ENCODE measurements around the gene NOPCHAP1.

NOPCHAP1 gene

DNA sequence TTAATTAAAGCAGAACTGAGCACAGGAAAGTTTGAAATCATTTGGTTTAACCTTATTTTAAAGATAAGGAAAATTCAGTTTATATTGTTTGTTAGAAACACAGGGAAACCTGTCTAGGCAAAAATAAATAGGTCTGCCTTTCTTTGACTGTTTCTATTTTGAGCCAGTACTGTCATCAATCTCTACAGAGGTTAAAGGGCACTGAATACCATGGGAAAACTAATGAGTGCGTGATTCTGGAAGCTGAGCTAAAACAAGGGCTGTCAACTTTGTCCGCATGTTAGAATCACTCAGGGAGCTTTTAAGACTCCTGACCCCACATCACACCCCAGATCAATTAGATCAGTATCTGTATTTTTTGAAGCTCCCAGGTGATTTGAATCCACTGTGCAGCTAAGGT, 38.8 kb downstream of the NOPCHAP1 start:
- no peak for DNase-seq (ENCODE audit: low read depth, low spot score)
- Histone ChIP-seq H3K36me3 (ENCODE audit: insufficient read depth, insufficient read length, low read length) (peaks cover 9% of the 10 kb centered on the region), H3K4me3 (ENCODE audit: insufficient read length, low read depth) (no peak overlapping the region), H3K9ac (ENCODE audit: insufficient read length, low read depth) (no peak overlapping the region), H3K4me1 (ENCODE audit: insufficient read depth, insufficient read length) (no peaks in the 10 kb centered on the region), H3K9me3 (ENCODE audit: insufficient read depth, low read length) (no peaks in the 10 kb centered on the region), H3K27me3 (ENCODE audit: insufficient read depth, insufficient read length) (no peaks in the 10 kb centered on the region)
- TF ChIP-seq ZNF274 (IDR thresholded peaks at IDR 0.05; ENCODE audit: low read depth, low read length) (no peak), SUZ12 (IDR thresholded peaks at IDR 0.05; ENCODE audit: extremely low read depth, insufficient read depth, insufficient read length) (no peak), YY1 (IDR thresholded peaks at IDR 0.05; ENCODE audit: insufficient read depth, insufficient read length) (no peak)

DNA sequence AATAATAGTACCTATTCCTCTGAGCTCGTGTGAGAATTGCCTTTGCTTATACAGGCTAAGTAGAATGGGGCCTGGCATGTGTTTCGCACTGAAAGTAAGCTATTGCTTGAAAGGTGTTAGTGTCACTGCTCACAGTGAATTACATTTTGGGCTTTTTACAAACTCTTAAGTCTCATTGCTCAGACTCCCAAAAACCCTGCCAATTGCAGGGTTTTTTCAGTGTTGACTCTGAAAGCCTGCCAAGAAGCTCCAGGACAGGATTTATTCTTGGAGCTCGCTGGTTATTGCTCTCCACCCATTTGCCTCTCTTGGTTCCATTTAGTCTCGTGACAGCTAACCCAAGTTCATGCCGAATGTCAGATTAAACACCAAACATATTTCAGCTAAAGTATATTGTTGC, 39.8 kb downstream of the NOPCHAP1 start:
- Histone ChIP-seq H3K9ac (ENCODE audit: insufficient read length, low read depth) (no peak overlapping the region), H3K27me3 (ENCODE audit: insufficient read depth, insufficient read length) (no peaks in the 10 kb centered on the region), H3K9me3 (ENCODE audit: insufficient read depth, low read length) (no peaks in the 10 kb centered on the region), H3K4me1 (ENCODE audit: insufficient read depth, insufficient read length) (no peaks in the 10 kb centered on the region), H3K4me3 (ENCODE audit: insufficient read length, low read depth) (no peak overlapping the region), H3K36me3 (ENCODE audit: insufficient read depth, insufficient read length, low read length) (peaks cover 5% of the 10 kb centered on the region)
- TF ChIP-seq YY1 (IDR thresholded peaks at IDR 0.05; ENCODE audit: insufficient read depth, insufficient read length) = no peak
- TF ChIP-seq SUZ12 (IDR thresholded peaks at IDR 0.05; ENCODE audit: extremely low read depth, insufficient read depth, insufficient read length) = no peak
- no peak for TF ChIP-seq ZNF274 (IDR thresholded peaks at IDR 0.05; ENCODE audit: low read depth, low read length)
- no peak for DNase-seq (ENCODE audit: low read depth, low spot score)

DNA sequence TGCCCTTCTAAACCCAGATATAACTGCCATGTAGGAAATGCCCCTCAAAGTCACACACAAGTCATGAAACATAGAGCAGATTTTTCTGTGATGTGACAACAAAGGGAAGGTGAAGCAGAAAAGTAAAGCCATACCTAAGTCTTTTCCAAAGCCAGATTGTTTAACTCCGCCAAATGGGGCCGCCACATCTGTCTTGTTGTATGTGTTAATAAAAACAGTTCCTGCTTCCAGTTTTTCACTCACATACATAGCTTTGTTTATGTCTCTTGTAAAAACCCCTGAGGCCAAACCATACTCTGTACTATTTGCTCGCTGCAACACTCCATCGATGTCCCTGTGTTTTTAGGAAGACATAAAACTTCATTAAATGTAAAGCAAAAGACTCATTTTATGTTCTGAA, 40.3 kb downstream of the NOPCHAP1 start:
- Histone ChIP-seq H3K4me3 (ENCODE audit: insufficient read length, low read depth) (no peak overlapping the region), H3K4me1 (ENCODE audit: insufficient read depth, insufficient read length) (no peaks in the 10 kb centered on the region), H3K36me3 (ENCODE audit: insufficient read depth, insufficient read length, low read length) (peaks cover 5% of the 10 kb centered on the region), H3K9me3 (ENCODE audit: insufficient read depth, low read length) (no peaks in the 10 kb centered on the region), H3K27me3 (ENCODE audit: insufficient read depth, insufficient read length) (no peaks in the 10 kb centered on the region), H3K9ac (ENCODE audit: insufficient read length, low read depth) (no peak overlapping the region)
- no peak for TF ChIP-seq SUZ12 (IDR thresholded peaks at IDR 0.05; ENCODE audit: extremely low read depth, insufficient read depth, insufficient read length)
- TF ChIP-seq ZNF274 (IDR thresholded peaks at IDR 0.05; ENCODE audit: low read depth, low read length) = no peak
- TF ChIP-seq YY1 (IDR thresholded peaks at IDR 0.05; ENCODE audit: insufficient read depth, insufficient read length) = no peak
- DNase-seq (ENCODE audit: low read depth, low spot score) = no peak

DNA sequence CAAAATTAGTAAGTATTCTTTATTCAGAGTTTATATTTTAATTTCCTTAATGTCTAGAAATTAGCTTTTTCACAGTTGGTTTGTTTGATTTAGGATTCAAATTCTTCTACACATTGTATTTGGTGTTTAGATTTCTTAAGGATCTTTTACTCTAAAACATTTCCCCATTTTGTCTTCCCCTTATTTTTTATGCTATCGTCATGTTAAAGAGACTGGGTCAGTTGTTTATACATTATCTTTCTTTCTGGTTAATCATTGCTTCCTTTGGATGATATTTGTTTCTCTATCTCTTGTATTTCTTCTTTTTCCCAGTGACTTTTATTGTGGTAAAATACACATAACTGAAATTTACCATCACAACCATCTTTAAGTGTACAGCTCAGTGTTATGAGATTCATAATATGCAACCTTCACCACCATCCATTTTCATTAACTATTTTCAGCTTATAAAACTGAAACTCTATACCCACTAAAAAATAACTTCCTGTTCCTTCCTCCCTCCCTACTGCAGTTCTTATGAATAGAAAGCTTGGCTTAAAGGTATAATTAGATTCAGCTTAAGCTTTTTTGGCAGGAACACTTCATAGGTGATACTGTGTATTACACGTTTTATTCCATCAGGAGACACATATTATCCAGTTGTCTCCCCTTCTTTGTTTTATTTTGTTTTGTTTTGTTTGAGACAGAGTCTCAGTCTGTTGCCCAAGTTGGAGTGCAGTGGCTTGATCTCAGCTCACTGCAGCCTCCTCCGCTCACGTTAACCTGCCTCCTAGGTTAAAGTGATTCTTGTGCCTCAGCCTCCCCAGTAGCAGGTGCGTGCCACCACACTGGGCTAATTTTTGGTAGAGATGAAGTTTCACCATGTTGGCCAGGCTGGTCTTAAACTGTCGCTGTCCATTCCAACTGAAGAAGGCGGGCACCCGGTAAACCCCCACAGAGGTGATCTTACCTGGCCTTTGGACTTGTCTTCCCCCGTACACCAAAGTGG, 45.0 kb downstream of the NOPCHAP1 start:
- no peak for DNase-seq (ENCODE audit: low read depth, low spot score)
- H3K4me1 ChIP-seq (ENCODE audit: insufficient read depth, insufficient read length) = no peaks in the 10 kb centered on the region
- H3K9ac ChIP-seq (ENCODE audit: insufficient read length, low read depth) = no peak overlapping the region
- no peaks in the 10 kb centered on the region for H3K9me3 ChIP-seq (ENCODE audit: insufficient read depth, low read length)
- TF ChIP-seq YY1 (IDR thresholded peaks at IDR 0.05; ENCODE audit: insufficient read depth, insufficient read length) (no peak), ZNF274 (IDR thresholded peaks at IDR 0.05; ENCODE audit: low read depth, low read length) (no peak), SUZ12 (IDR thresholded peaks at IDR 0.05; ENCODE audit: extremely low read depth, insufficient read depth, insufficient read length) (no peak)
- no peak overlapping the region for H3K4me3 ChIP-seq (ENCODE audit: insufficient read length, low read depth)
- no peaks in the 10 kb centered on the region for H3K27me3 ChIP-seq (ENCODE audit: insufficient read depth, insufficient read length)
- H3K36me3 ChIP-seq (ENCODE audit: insufficient read depth, insufficient read length, low read length) = peaks cover 3% of the 10 kb centered on the region

DNA sequence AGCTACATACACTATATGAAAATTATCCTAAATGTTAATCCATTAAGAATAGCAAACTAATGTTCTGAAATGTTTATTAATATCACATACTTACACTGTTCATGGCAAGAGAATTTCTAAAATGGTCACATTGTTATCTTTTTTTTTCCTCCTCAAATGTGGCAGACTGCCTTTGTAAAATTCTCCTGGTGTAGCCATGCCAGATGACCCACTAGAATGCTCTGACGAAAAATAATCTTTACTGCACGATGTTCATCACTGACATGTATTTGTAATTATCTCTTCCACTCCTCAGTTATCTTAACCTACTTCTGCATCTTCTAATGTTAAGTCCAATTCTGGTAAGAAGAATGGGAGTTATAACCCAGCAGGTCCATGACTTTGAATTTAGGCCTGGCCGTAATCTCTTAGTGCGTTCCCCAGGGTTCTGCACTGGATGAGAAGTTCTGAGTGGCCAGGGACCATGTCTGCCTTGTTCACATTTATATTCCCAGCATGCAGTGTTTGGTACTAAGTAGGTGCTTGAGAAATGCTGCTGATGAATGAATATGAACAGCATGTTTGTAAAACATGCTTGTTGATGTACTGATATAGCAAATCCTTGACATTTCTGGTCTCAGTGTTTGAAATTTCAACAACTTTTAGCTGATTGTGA, 46.7 kb downstream of the NOPCHAP1 start:
- Histone ChIP-seq H3K9me3 (ENCODE audit: insufficient read depth, low read length) (no peaks in the 10 kb centered on the region), H3K36me3 (ENCODE audit: insufficient read depth, insufficient read length, low read length) (peaks cover 3% of the 10 kb centered on the region), H3K4me3 (ENCODE audit: insufficient read length, low read depth) (no peak overlapping the region), H3K4me1 (ENCODE audit: insufficient read depth, insufficient read length) (no peaks in the 10 kb centered on the region), H3K9ac (ENCODE audit: insufficient read length, low read depth) (no peak overlapping the region), H3K27me3 (ENCODE audit: insufficient read depth, insufficient read length) (no peaks in the 10 kb centered on the region)
- TF ChIP-seq ZNF274 (IDR thresholded peaks at IDR 0.05; ENCODE audit: low read depth, low read length) = no peak
- no peak for TF ChIP-seq SUZ12 (IDR thresholded peaks at IDR 0.05; ENCODE audit: extremely low read depth, insufficient read depth, insufficient read length)
- no peak for TF ChIP-seq YY1 (IDR thresholded peaks at IDR 0.05; ENCODE audit: insufficient read depth, insufficient read length)
- no peak for DNase-seq (ENCODE audit: low read depth, low spot score)

DNA sequence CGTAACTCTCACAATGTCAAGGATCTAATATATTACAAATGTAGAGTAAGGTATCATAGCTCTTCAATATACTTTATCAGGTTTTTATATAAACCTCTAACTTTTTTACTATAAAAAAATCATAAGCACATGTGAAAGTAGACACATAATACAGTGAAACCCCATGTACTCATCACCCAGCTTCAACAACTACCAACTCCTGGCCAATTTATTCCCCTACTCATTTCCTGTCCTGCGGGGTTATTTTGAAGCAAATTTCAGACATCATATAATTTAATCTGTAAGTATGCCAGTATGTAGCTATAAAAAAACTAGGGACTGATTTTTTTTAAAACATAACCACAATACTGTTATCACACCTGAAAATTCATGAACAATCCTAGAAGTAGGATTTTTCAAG, 47.7 kb downstream of the NOPCHAP1 start:
- H3K9me3 ChIP-seq (ENCODE audit: insufficient read depth, low read length) = no peaks in the 10 kb centered on the region
- no peak for TF ChIP-seq ZNF274 (IDR thresholded peaks at IDR 0.05; ENCODE audit: low read depth, low read length)
- no peak for TF ChIP-seq YY1 (IDR thresholded peaks at IDR 0.05; ENCODE audit: insufficient read depth, insufficient read length)
- no peak for TF ChIP-seq SUZ12 (IDR thresholded peaks at IDR 0.05; ENCODE audit: extremely low read depth, insufficient read depth, insufficient read length)
- no peak overlapping the region for H3K9ac ChIP-seq (ENCODE audit: insufficient read length, low read depth)
- no peak overlapping the region for H3K4me3 ChIP-seq (ENCODE audit: insufficient read length, low read depth)
- H3K36me3 ChIP-seq (ENCODE audit: insufficient read depth, insufficient read length, low read length) = peaks cover 3% of the 10 kb centered on the region
- no peak for DNase-seq (ENCODE audit: low read depth, low spot score)
- H3K4me1 ChIP-seq (ENCODE audit: insufficient read depth, insufficient read length) = no peaks in the 10 kb centered on the region
- no peaks in the 10 kb centered on the region for H3K27me3 ChIP-seq (ENCODE audit: insufficient read depth, insufficient read length)

All from NT2/D1 (cell line).